IMR-90 (cell line): ENCODE measurements around the gene HIVEP1. TPM values are rescaled to one million over a fixed set of nuclear protein-coding genes. Genes with fewer than 3 reads are reported as not detected.
A peak's percentile ranks its signal among the peaks of the same experiment; 100 is the strongest.

Experiments used
- ATAC-seq: fragments of 200-7000 bp; cut with Tn5 transposase; 2 replicates; pipeline ENCODE4 v1.9.1; 2020; ENCODE audit warnings: low read depth, mild to moderate bottlenecking, moderate library complexity
- BruUV-seq: library from RNA; stranded (reverse); fragments of 400-500 nt; replicated peaks from 2 replicates; lab custom pipeline; 2021; lab: Mats Ljungman, UMichigan
- CTCF ChIA-PET: fragments of 300-600 bp; formaldehyde crosslinking; extraction: SDS; loops from one replicate; lab custom pipeline; 2021; ENCODE audit warnings: antibody characterized with exemption; lab: Yijun Ruan, JAX
- POLR2A ChIA-PET: fragments of 300-600 bp; sonication (Branson Sonifier 250); formaldehyde crosslinking; loops from one replicate; lab custom pipeline; 2022; ENCODE audit warnings: antibody characterized with exemption; ENCODE audit not compliant: unreplicated experiment; lab: Charles Lee
- DNase-seq: peaks from one replicate; pipeline ENCODE4 v3.0.0; 2013
- H2AFZ ChIP-seq: replicated peaks from 2 replicates; pipeline ENCODE3; 2013; ENCODE audit warnings: low read length, mild to moderate bottlenecking; ENCODE audit not compliant: poor library complexity
- H2AK5ac ChIP-seq: 2 replicates; pipeline ENCODE4 v1.6.1; 2013; ENCODE audit warnings: low read depth, low read length, inconsistent platforms
- H2AK9ac ChIP-seq: replicated peaks from 2 replicates; pipeline ENCODE3; 2013; ENCODE audit warnings: mild to moderate bottlenecking, low read depth, low read length, moderate library complexity; ENCODE audit not compliant: poor library complexity
- H2BK120ac ChIP-seq: 2 replicates; pipeline ENCODE4 v1.6.1; 2013; ENCODE audit warnings: low read depth, low read length, inconsistent platforms
- H2BK15ac ChIP-seq: 3 replicates; pipeline ENCODE4 v1.6.1; 2013; ENCODE audit warnings: low read depth, low read length, inconsistent platforms
- H2BK20ac ChIP-seq: 2 replicates; pipeline ENCODE4 v1.6.1; 2013; ENCODE audit warnings: low read depth, mild to moderate bottlenecking, inconsistent platforms, low read length, moderate library complexity
- H2BK5ac ChIP-seq: 2 replicates; pipeline ENCODE4 v1.6.1; 2013; ENCODE audit warnings: mild to moderate bottlenecking, low read depth, low read length, inconsistent platforms; ENCODE audit not compliant: poor library complexity, severe bottlenecking
- H3K14ac ChIP-seq: replicated peaks from 2 replicates; pipeline ENCODE4 v1.6.1; 2013; ENCODE audit warnings: low read depth, low read length, inconsistent platforms
- H3K18ac ChIP-seq: 2 replicates; pipeline ENCODE4 v1.6.1; 2013; ENCODE audit warnings: low read depth, low read length, control low read depth
- H3K23ac ChIP-seq: 2 replicates; pipeline ENCODE4 v1.6.1; 2013; ENCODE audit warnings: low read depth, low read length, inconsistent platforms
- H3K27ac ChIP-seq: 2 replicates; pipeline ENCODE4 v1.5.1; 2013; ENCODE audit warnings: mild to moderate bottlenecking, control low read depth, low read length; ENCODE audit not compliant: insufficient read depth
- H3K27me3 ChIP-seq: 2 replicates; pipeline ENCODE4 v1.6.1; 2013; ENCODE audit warnings: low read length; ENCODE audit not compliant: control insufficient read depth, insufficient read depth
- H3K36me3 ChIP-seq: 2 replicates; pipeline ENCODE4 v1.6.1; 2013; ENCODE audit warnings: low read length, mixed read lengths; ENCODE audit not compliant: control insufficient read depth, insufficient read depth
- H3K4ac ChIP-seq: 2 replicates; pipeline ENCODE4 v1.6.1; 2013; ENCODE audit warnings: low read depth, low read length, inconsistent platforms
- H3K4me1 ChIP-seq: 2 replicates; pipeline ENCODE4 v1.6.1; 2013; ENCODE audit warnings: low read length, mixed read lengths; ENCODE audit not compliant: control insufficient read depth, insufficient read depth
- H3K4me2 ChIP-seq: 2 replicates; pipeline ENCODE4 v1.6.1; 2013; ENCODE audit warnings: low read depth, mild to moderate bottlenecking, control low read depth, low read length, moderate library complexity
- H3K4me3 ChIP-seq: 2 replicates; pipeline ENCODE4 v1.5.1; 2013; ENCODE audit warnings: low read depth, mild to moderate bottlenecking, control low read depth, low read length, moderate library complexity; ENCODE audit not compliant: insufficient read depth
- H3K56ac ChIP-seq: 2 replicates; pipeline ENCODE4 v1.6.1; 2013; ENCODE audit warnings: low read length, inconsistent platforms; ENCODE audit not compliant: insufficient read depth; ENCODE audit errors: extremely low read depth
- H3K79me1 ChIP-seq, 2 experiments: 2 replicates each; pipeline ENCODE4 v1.6.1; 2013; ENCODE audit warnings: low read length in 2 of 2, inconsistent platforms in 1 of 2, low read depth in 1 of 2
- H3K9ac ChIP-seq: 2 replicates; pipeline ENCODE4 v1.6.1; 2013; ENCODE audit warnings: low read depth, low read length, control low read depth
- H3K9me1 ChIP-seq: 2 replicates; pipeline ENCODE4 v1.6.1; 2013; ENCODE audit warnings: low read length, inconsistent platforms; ENCODE audit not compliant: insufficient read depth
- H3K9me3 ChIP-seq: 2 replicates; pipeline ENCODE4 v1.6.1; 2013; ENCODE audit warnings: low read length; ENCODE audit not compliant: control insufficient read depth, insufficient read depth
- H4K20me1 ChIP-seq: 2 replicates; pipeline ENCODE4 v1.6.1; 2013; ENCODE audit warnings: low read length, inconsistent platforms; ENCODE audit not compliant: insufficient read depth
- H4K5ac ChIP-seq: 2 replicates; pipeline ENCODE4 v1.6.1; 2013; ENCODE audit warnings: mild to moderate bottlenecking, low read depth, low read length, control low read depth
- H4K8ac ChIP-seq, 2 experiments: 2 replicates each; pipeline ENCODE4 v1.6.1; 2013; ENCODE audit warnings: low read depth in 2 of 2, low read length in 2 of 2, control low read depth in 1 of 2, inconsistent platforms in 1 of 2
- H4K91ac ChIP-seq: 2 replicates; pipeline ENCODE4 v1.6.1; 2013; ENCODE audit warnings: low read depth, low read length, inconsistent platforms; ENCODE audit not compliant: insufficient read depth
- BHLHE40 ChIP-seq: fragments of 150-350 bp; IDR thresholded peaks from 2 replicates; pipeline ENCODE4 v1.6.1; 2016; ENCODE audit warnings: mild to moderate bottlenecking, low read depth, low read length
- CEBPB ChIP-seq: IDR thresholded peaks from 2 replicates; pipeline ENCODE4 v1.6.1; 2012; ENCODE audit warnings: low read depth, low read length, improper control_type of control experiment
- CHD1 ChIP-seq: IDR thresholded peaks from 2 replicates; pipeline ENCODE4 v1.6.1; 2012; ENCODE audit warnings: low read depth, low read length, improper control_type of control experiment
- MAFK ChIP-seq: IDR thresholded peaks from 2 replicates; pipeline ENCODE4 v1.6.1; 2012; ENCODE audit warnings: low read depth, low read length, improper control_type of control experiment
- MAZ ChIP-seq: IDR thresholded peaks from 2 replicates; pipeline ENCODE4 v1.6.1; 2012; ENCODE audit warnings: low read depth, mild to moderate bottlenecking, low read length, improper control_type of control experiment, moderate library complexity, borderline replicate concordance
- MXI1 ChIP-seq: IDR thresholded peaks from 2 replicates; pipeline ENCODE4 v1.6.1; 2012; ENCODE audit warnings: low read depth, mild to moderate bottlenecking, low read length, moderate library complexity, borderline replicate concordance
- NFE2L2 ChIP-seq: fragments of 150-350 bp; IDR thresholded peaks from 2 replicates; pipeline ENCODE4 v1.6.1; 2016; ENCODE audit warnings: low read depth, mild to moderate bottlenecking, low read length
- POLR2A ChIP-seq: IDR thresholded peaks from 2 replicates; pipeline ENCODE4 v1.6.1; 2012; ENCODE audit warnings: mild to moderate bottlenecking, low read depth, low read length
- RAD21 ChIP-seq: IDR thresholded peaks from 2 replicates; pipeline ENCODE4 v1.6.1; 2012; ENCODE audit warnings: low read length, improper control_type of control experiment
- RCOR1 ChIP-seq: IDR thresholded peaks from 2 replicates; pipeline ENCODE4 v1.6.1; 2012; ENCODE audit warnings: mild to moderate bottlenecking, low read length, improper control_type of control experiment; ENCODE audit not compliant: insufficient replicate concordance
- RFX5 ChIP-seq: IDR thresholded peaks from 2 replicates; pipeline ENCODE4 v1.8.0; 2012; ENCODE audit warnings: low read depth, mild to moderate bottlenecking, low read length, moderate library complexity
- SMC3 ChIP-seq: fragments of 150-350 bp; IDR thresholded peaks from 2 replicates; pipeline ENCODE4 v1.6.1; 2016; ENCODE audit warnings: low read depth, mild to moderate bottlenecking, antibody characterized with exemption, low read length, moderate library complexity
- WGBS, 2 experiments: methylation state at CpG; one replicate each; pipeline versions ENCODE4 v1.1.5 to v1.1.7; 2013; ENCODE audit warnings: missing lambda C conversion rate in 2 of 2; ENCODE audit not compliant: insufficient read length in 1 of 2; ENCODE audit errors: extremely low coverage in 2 of 2; 5-methylcytosine and 5-hydroxymethylcytosine counted together
- dilution Hi-C: fragments of 300-500 bp; cut with HindIII; formaldehyde crosslinking; loops from one replicate; pipeline ENCODE4 v1.14.3; 2018; ENCODE audit warnings: low sequenced_read_pairs; ENCODE audit not compliant: unreplicated experiment
- in situ Hi-C: fragments of 300-500 bp; cut with MboI; formaldehyde crosslinking; loops from 3 replicates; pipeline ENCODE4 v1.14.3; 2019; ENCODE audit warnings: low sequenced_read_pairs, inconsistent platforms, mixed read lengths
- intact Hi-C: fragments of 100-400 bp; cut with micrococcal nuclease; formaldehyde crosslinking; loops from 2 replicates; pipeline ENCODE4 v1.10.0; 2022
- polyA plus RNA-seq, 3 experiments: library from polyadenylated mRNA; depleted of rRNA; stranded (reverse); fragments of >200 nt; gene quantifications; 2 replicates each; pipeline ENCODE4 v1.2.3, GENCODE V29; 2012; ENCODE audit warnings: low replicate concordance in 1 of 3
- total RNA-seq: library from RNA; depleted of rRNA; stranded (reverse); fragments of >200 nt; gene quantifications from 2 replicates; pipeline ENCODE4 v1.2.3, GENCODE V29; 2012
- TF ChIP-seq, protein P1 (sequence below): fragments of 150-350 bp; IDR thresholded peaks from 2 replicates; pipeline ENCODE4 v1.6.1; 2017; ENCODE audit warnings: mild to moderate bottlenecking, antibody characterized with exemption, low read length, low read depth
- TF ChIP-seq, protein P2 (sequence below): fragments of 150-350 bp; IDR thresholded peaks from 2 replicates; pipeline ENCODE4 v1.6.1; 2016; ENCODE audit warnings: low read depth, mild to moderate bottlenecking, low read length, moderate library complexity, borderline replicate concordance

HIVEP1 gene
- total and polyA plus RNA-seq, 2 of the 4 experiments (the other 2 are of a cell fraction): 13.0 to 17.2 TPM

DNA sequence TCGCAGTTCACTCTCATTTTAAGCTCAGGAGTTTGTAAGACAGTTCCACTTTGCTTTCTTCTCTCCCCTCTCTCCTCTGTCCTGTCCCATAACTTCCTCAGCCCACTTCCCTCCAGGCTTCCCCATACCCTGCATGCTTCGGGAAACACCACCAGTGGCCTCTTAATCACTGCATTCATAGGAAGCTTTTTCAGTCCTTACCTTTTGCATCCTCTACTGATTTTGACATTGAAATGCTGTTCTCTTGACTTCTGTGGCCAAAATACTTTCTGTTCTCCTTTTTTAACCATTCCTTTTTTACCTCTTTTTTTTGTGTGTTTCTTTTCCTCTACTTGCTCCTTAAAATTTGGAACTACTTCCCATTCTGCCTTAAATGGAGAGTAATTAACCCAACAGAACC is 69.7 kb downstream of the HIVEP1 start:
- Histone ChIP-seq H3K56ac (no peak overlapping the region), H3K4ac (no peak overlapping the region), H4K91ac (no peak overlapping the region), H2AK9ac (no peak overlapping the region), H3K4me3 (no peak overlapping the region), H4K8ac (no peak overlapping the region), H3K9me3 (no peaks in the 10 kb centered on the region), H3K18ac (peak overlapping the region; percentile 35; the same call in 1 of the 2 replicates), H3K23ac (no peak overlapping the region; the same call in 1 of the 2 replicates), H3K14ac (0 out of 2 replicates have a peak overlapping the region, but pooled peaks have one; percentile 9), H3K27ac (no peak overlapping the region), H3K4me1 (peaks cover 10% of the 10 kb centered on the region), H2BK15ac (no peak overlapping the region), H3K79me1 (peaks cover 28 to 49% of the 10 kb centered on the region in 2 experiments), H2BK5ac (no peak overlapping the region), H3K27me3 (no peaks in the 10 kb centered on the region), H4K20me1 (peaks cover 14% of the 10 kb centered on the region; the same call in 1 of the 2 replicates), H3K36me3 (peaks cover 2% of the 10 kb centered on the region), H3K9ac (no peak overlapping the region), H2BK20ac (no peak overlapping the region), H3K4me2 (no peak overlapping the region; the same call in 1 of the 2 replicates), H3K9me1 (peaks cover 14% of the 10 kb centered on the region), H2AK5ac (no peak overlapping the region), H2AFZ (no peak overlapping the region), H2BK120ac (no peak overlapping the region), H4K5ac (0 out of 2 replicates have a peak overlapping the region, but pooled peaks have one; percentile 68)
- DNase-seq (no peak), ATAC-seq (no peak)
- dilution Hi-C loops: no loop called here
- intact Hi-C loops: loop anchor here (5.0 to 10.0 kb wide), 2 partner anchors 151 to 203 kb away; no protein-coding TSS in a partner anchor
- in situ Hi-C loops: no loop called here
- ChIA-PET POLR2A (no interaction called here), CTCF (no interaction called here)
- 94% methylated on average over 2 of the region's 2 CpGs; no CpG with 5 or more reads in 1 of the 2 experiments for WGBS, 2 experiments
- TF ChIP-seq RAD21: no peak
- TF ChIP-seq NFE2L2: no peak
- TF ChIP-seq SMC3: no peak
- TF ChIP-seq, protein P1, sequence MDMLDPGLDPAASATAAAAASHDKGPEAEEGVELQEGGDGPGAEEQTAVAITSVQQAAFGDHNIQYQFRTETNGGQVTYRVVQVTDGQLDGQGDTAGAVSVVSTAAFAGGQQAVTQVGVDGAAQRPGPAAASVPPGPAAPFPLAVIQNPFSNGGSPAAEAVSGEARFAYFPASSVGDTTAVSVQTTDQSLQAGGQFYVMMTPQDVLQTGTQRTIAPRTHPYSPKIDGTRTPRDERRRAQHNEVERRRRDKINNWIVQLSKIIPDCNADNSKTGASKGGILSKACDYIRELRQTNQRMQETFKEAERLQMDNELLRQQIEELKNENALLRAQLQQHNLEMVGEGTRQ: no peak
- no peak for TF ChIP-seq RCOR1
- no peak for TF ChIP-seq RFX5
- no peak for TF ChIP-seq CEBPB
- TF ChIP-seq CHD1: no peak
- no peak for TF ChIP-seq MAFK
- no peak for TF ChIP-seq MAZ
- TF ChIP-seq BHLHE40: no peak
- TF ChIP-seq, protein P2, sequence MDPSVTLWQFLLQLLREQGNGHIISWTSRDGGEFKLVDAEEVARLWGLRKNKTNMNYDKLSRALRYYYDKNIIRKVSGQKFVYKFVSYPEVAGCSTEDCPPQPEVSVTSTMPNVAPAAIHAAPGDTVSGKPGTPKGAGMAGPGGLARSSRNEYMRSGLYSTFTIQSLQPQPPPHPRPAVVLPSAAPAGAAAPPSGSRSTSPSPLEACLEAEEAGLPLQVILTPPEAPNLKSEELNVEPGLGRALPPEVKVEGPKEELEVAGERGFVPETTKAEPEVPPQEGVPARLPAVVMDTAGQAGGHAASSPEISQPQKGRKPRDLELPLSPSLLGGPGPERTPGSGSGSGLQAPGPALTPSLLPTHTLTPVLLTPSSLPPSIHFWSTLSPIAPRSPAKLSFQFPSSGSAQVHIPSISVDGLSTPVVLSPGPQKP: no peak
- TF ChIP-seq MXI1: no peak
- no peak for TF ChIP-seq POLR2A
- BruUV-seq: no TSS peak
